HepG2 (cell line): Measurements from ENCODE around the gene PHF2. TPM values are rescaled to one million over a fixed set of nuclear protein-coding genes. Genes with fewer than 3 reads are reported as not detected.

ENCODE experiments used
- AKNA ChIP-seq: sonication (generic); formaldehyde crosslinking; IDR thresholded peaks from 2 replicates; pipeline ENCODE4 v1.4.0; 2020; ENCODE audit warnings: missing genetic modification reagents, borderline replicate concordance
- CBX5 ChIP-seq: sonication (generic); formaldehyde crosslinking; IDR thresholded peaks from 2 replicates; pipeline ENCODE4 v1.4.0; 2020; ENCODE audit warnings: missing genetic modification reagents, borderline replicate concordance
- DZIP1 ChIP-seq: sonication (generic); formaldehyde crosslinking; IDR thresholded peaks from 2 replicates; pipeline ENCODE4 v1.5.0; 2020; ENCODE audit warnings: mild to moderate bottlenecking, missing genetic modification reagents
- EP300 ChIP-seq, 3 experiments: sonication (generic) in 1 of 3; formaldehyde crosslinking in 1 of 3; IDR thresholded peaks; 2 replicates each; pipeline versions ENCODE4 v1.5.1 to v1.6.1; 2011 to 2020; ENCODE audit warnings: low read depth in 2 of 3, low read length in 2 of 3, borderline replicate concordance in 1 of 3, improper control_type of control experiment in 1 of 3, mild to moderate bottlenecking in 1 of 3, missing genetic modification reagents in 1 of 3, moderate library complexity in 1 of 3
- HES4 ChIP-seq: sonication (generic); formaldehyde crosslinking; IDR thresholded peaks from 2 replicates; pipeline ENCODE4 v1.9.0; 2021; ENCODE audit warnings: mild to moderate bottlenecking, missing genetic modification reagents, borderline replicate concordance
- PHF20 ChIP-seq: sonication (generic); formaldehyde crosslinking; IDR thresholded peaks from 2 replicates; pipeline ENCODE4 v1.5.0; 2020; ENCODE audit warnings: mild to moderate bottlenecking, missing genetic modification reagents
- POGK ChIP-seq: sonication (generic); formaldehyde crosslinking; conservative IDR thresholded peaks from 2 replicates; pipeline ENCODE4 v1.8.0; 2022; ENCODE audit warnings: mild to moderate bottlenecking, moderate library complexity, missing genetic modification reagents
- TEAD2 ChIP-seq: sonication (generic); formaldehyde crosslinking; IDR thresholded peaks from 2 replicates; pipeline ENCODE4 v1.9.0; 2021; ENCODE audit warnings: missing genetic modification reagents
- ZNF260 ChIP-seq: sonication (generic); formaldehyde crosslinking; IDR thresholded peaks from 2 replicates; pipeline ENCODE4 v1.4.0; 2020; ENCODE audit warnings: missing genetic modification reagents, low read depth, mild to moderate bottlenecking, borderline replicate concordance
- ZNF282 ChIP-seq: fragments of 450-650 bp; IDR thresholded peaks from 2 replicates; pipeline ENCODE4 v1.6.1; 2018; ENCODE audit not compliant: partially characterized antibody
- ZNF749 ChIP-seq: sonication (generic); formaldehyde crosslinking; IDR thresholded peaks from 2 replicates; pipeline ENCODE4 v1.8.0; 2022; ENCODE audit warnings: mild to moderate bottlenecking, missing genetic modification reagents, moderate library complexity, borderline replicate concordance
- ZSCAN5A ChIP-seq: sonication (generic); formaldehyde crosslinking; IDR thresholded peaks from 2 replicates; pipeline ENCODE4 v1.8.0; 2022; ENCODE audit warnings: mild to moderate bottlenecking, missing genetic modification reagents, borderline replicate concordance
- polyA plus RNA-seq, 8 experiments: library from polyadenylated mRNA; depleted of rRNA in 3 of 8; stranded (reverse) in 7 of 8; unstranded in 1 of 8; fragments of >200 nt; fragmentation: Illumina TruSeq in 4 of 8; extraction: Trizol in 4 of 8; gene quantifications; 2 replicates each; pipeline versions ENCODE4 v1.2.1 to v1.2.3, GENCODE V29; 2011 to 2016; ENCODE audit warnings: low read depth in 4 of 8, missing spikeins in 1 of 8, mixed read lengths in 1 of 8; ENCODE audit not compliant: insufficient read depth in 1 of 8
- total RNA-seq, 5 experiments: library from RNA; depleted of rRNA; stranded (reverse); fragments of >200 nt; fragmentation: Illumina TruSeq; extraction: Trizol; gene quantifications; 2 replicates each; pipeline ENCODE4 v1.2.3, GENCODE V29; 2016; ENCODE audit warnings: low read depth in 1 of 5

The PHF2 gene
- total and polyA plus RNA-seq, 2 of the 13 experiments (the other 11 are each of a cell fraction or from before 2014, with no cell fraction given), result 6.6 to 9.1 TPM

- TF ChIP-seq ZSCAN5A (CRISPR knock-in tag), result 0 out of 2 replicates have a peak, but pooled peaks have one; percentile 56
- no peak for TF ChIP-seq ZNF282
- TF ChIP-seq POGK (CRISPR knock-in tag), result peak; percentile 90
- no peak for TF ChIP-seq EP300 (IDR thresholded peaks at IDR 0.05; ENCODE audit: low read depth in 2 of 2, low read length in 2 of 2)
- no peak for TF ChIP-seq EP300 (CRISPR knock-in tag; IDR thresholded peaks at IDR 0.05; ENCODE audit: borderline replicate concordance)
- TF ChIP-seq AKNA (CRISPR knock-in tag), result peak; percentile 66; the same call in 1 of the 2 replicates
- TF ChIP-seq ZNF260, result no peak
- no peak for TF ChIP-seq DZIP1 (CRISPR knock-in tag)
- TF ChIP-seq PHF20 (CRISPR knock-in tag), result peak; percentile 81
- TF ChIP-seq ZNF749 (CRISPR knock-in tag), result peak; percentile 91
- TF ChIP-seq HES4 (CRISPR knock-in tag), result peak; percentile 81; the same call in 1 of the 2 replicates
- TF ChIP-seq CBX5 (CRISPR knock-in tag), result peak; percentile 36; the same call in 1 of the 2 replicates
- no peak for TF ChIP-seq TEAD2 (CRISPR knock-in tag)
These were observed 9.7 kb upstream of the PHF2 start (continued) for GRCh38 chr9:93566408-93567270.
